GM19468 (cell line): ENCODE data around the gene MOSPD3.

Experiments used
- ATAC-seq: cut with Tn5 transposase; IDR thresholded peaks from one replicate; pipeline ENCODE4 v1.9.1; 2021; ENCODE audit warnings: mild to moderate bottlenecking, moderate library complexity, moderate number of reproducible peaks; ENCODE audit not compliant: unreplicated experiment; ENCODE audit errors: extremely low read depth

Gene MOSPD3

GRCh38 chr7:100590077-100590737, 22.1 kb upstream of the MOSPD3 start:
- no peak for ATAC-seq

GRCh38 chr7:100591596-100591995, 20.7 kb upstream of the MOSPD3 start:
- no peak for ATAC-seq

DNA sequence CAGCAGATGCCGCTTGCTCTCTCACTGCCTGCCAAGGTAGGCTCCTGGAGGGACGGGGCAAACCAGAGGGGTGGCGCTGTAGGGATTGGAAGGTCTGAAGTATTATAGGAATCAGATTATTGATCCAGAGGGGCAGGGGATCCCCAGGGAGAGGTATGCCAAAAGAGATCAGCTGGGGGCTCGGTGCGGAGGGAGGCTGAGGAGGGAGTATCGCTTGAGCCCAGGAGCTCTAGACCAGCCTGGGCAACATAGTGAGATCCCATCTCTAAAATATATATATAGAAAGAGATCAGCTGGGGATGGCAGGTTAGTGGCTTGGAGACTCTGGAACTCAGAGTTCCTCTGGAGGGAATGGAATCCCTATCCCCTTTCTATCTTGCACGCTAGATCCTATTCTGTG, 17.2 kb upstream of the MOSPD3 start:
- ATAC-seq, result no peak

GRCh38 chr7:100598425-100598824, 13.9 kb upstream of the MOSPD3 start:
- ATAC-seq, result no peak

DNA sequence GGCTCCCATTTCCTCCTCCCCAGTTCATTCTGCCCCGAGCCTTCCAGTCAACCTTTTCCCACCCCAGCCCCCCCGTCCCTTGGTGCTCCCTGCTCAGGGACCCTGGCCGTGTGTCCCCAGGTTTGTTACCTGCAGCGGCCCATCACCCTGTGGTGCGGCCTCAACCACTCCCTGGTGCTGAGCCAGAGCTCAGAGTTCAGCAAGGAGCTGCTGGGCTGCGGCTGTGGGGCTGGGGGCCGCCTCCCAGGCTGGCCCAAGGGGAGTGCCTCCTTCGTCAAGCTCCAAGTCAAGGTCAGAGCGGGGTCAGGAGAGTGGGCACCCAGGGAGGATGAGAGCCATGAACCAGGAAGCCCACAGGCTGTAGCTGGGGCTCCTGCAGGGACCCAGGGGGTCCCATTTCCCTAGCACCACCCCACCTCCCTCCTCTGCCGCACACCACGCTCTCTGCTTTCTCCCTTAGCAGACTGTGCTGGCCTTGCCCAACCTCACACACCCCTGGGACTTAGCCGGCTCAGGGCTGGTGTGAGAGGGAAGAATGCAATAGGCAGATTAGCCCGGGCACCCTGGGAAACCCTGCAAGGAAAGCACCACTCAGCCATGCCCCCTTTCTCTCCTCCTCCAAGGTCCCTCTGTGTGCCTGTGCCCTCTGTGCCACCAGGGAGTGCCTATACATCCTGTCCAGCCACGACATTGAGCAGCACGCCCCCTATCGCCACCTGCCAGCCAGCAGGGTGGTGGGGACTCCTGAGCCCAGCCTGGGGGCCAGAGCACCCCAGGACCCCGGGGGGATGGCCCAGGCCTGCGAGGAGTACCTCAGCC, 12.2 kb upstream of the MOSPD3 start:
- ATAC-seq, result no peak

DNA sequence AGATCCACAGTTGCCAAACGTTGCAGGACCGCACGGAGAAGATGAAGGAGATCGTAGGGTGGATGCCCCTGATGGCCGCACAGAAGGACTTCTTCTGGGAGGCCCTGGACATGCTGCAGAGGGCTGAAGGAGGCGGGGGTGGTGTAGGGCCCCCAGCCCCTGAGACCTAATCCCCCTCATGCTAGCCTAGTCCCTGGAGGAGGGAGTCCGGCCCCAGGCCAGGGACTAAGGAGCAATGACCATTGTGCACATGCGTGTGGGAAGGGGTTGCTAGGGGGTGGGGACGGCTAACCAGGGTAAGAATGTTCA, 11.7 kb upstream of the MOSPD3 start:
- no peak for ATAC-seq

GRCh38 chr7:100602889-100603725, 9.2 kb upstream of the MOSPD3 start:
- ATAC-seq, result no peak

GRCh38 chr7:100603726-100604027, 8.7 kb upstream of the MOSPD3 start:
- no peak for ATAC-seq

DNA sequence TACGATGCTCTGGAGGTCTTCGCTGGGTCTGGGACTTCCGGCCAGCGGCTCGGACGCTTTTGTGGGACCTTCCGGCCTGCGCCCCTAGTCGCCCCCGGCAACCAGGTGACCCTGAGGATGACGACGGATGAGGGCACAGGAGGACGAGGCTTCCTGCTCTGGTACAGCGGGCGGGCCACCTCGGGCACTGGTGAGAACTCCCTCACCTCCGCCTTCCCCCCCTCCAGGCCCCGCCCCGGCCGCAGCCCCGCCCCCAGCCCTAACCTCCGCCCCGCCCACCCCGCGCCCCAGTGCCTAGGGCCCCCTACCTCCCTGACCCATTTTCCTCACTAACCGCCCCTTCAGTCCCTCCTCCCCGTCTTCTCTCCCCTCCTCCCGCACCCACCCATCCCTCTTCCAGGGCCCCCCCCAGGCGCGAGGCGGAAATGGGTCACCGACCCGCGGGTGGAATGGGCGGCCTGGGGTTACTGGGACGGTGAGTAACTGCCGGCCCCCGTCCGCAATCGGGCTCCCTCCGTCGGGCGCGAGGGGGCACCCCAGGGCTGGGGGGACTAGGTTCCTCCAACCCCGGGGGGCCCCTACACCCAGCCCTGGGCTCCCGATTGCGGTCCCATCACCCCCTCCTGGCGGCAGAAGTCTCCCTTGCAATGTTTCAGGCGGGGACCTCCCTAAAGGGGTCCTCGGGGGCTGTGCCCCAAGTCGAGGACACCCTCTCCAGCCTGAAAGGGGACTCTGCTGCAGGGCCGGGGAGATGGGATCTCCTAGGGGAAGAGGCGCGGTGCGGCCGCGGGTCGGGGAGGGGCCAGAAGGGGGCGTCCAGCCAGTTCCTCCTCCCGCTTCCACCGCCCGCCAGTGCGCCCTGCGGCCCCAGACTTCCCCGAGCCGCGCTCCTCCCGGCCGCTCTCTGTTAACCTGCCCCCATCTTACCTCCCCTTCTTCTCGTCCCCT, 8.0 kb upstream of the MOSPD3 start:
- no peak for ATAC-seq

DNA sequence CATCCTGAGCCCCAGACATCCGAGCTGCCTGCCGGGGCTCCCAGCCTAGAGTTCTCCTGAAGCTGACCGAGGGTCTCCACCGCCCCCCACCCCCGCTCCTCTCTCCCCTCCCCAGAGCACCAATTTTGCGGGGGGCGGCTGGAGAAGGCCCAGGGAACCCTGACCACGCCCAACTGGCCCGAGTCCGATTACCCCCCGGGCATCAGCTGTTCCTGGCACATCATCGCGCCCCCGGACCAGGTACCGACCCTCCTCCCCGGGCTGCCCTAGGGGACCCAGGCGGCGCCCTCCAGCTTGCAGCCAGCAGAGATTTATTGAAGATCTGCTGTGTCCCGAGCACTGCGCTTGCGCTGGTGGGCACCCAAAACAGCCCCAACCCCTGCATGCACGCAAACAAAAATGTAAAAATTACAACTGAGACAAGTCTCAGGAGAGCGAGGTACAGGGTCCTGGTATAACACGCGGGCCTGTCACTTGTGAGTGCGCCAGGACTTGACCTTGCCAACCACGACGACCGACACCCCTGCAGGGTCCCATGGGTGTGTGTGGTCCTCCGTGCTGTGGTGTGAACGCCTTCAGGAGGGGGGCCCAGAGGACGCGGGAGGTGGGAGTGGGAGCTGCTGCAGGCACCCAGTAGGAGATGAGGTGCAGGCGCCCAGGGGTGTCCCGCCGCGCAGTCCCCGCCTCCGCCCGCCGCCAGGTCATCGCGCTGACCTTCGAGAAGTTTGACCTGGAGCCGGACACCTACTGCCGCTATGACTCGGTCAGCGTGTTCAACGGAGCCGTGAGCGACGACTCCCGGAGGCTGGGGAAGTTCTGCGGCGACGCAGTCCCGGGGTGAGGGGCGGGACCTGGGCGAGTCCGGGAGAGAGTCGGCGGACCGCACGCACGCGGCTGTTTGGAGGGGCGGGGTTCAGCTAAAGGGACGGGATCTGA, 7.1 kb upstream of the MOSPD3 start:
- ATAC-seq, result no peak

- ATAC-seq, result no peak
These were observed 6.0 kb upstream of the MOSPD3 start for GRCh38 chr7:100606313-100606712.

DNA sequence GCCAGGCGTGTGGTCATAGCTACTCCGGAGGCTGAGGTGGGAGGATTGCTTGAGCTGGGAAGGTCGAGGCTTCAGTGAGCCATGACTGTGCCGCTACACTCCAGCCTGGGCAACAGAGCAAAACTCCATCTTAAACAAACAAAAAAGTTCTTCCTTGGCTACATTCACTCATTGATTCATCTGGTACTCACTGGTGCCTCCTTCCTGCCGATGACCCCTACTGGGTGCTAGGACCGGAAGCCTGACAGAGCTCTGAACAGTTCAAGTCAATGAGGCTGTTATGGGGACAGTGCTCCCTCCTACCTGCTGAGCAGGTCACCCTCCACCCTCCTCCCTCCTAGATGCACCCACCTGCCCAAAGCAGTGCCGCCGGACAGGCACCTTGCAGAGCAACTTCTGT, 5.2 kb upstream of the MOSPD3 start:
- no peak for ATAC-seq

- no peak for ATAC-seq
These were observed 2.4 kb upstream of the MOSPD3 start for GRCh38 chr7:100609958-100610357.

DNA sequence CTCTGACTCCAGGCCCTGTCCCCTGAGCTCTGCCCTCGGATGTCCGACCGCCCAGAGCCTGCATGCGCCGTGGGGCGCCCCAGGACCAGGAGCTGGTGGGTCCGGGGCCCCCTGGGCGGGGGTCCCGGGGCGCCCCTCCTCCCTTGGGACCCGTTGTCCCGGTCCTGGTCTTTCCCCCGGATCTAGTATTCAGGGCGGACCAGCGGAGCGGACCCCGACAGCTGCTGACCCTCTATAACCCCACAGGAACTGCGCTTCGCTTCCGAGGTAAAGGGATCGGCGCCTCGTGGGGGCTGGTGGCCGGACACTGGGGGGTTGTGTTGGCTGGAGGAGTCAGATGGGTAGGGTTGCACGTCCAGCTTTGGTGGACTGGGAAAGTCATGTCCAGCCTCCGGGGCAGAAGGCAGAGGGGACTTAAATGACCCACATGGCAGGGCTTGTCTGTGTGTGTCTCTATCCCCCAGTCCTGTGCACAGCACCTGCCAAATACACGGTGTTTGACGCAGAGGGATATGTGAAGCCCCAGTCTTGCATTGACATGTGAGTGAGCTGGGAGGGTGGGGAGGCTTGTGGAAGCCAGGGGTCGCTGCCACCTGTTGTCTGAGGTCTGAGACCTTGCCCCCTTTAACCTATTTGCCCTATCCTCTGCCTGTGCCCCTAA, 520 bp downstream of the MOSPD3 start:
- no peak for ATAC-seq

DNA sequence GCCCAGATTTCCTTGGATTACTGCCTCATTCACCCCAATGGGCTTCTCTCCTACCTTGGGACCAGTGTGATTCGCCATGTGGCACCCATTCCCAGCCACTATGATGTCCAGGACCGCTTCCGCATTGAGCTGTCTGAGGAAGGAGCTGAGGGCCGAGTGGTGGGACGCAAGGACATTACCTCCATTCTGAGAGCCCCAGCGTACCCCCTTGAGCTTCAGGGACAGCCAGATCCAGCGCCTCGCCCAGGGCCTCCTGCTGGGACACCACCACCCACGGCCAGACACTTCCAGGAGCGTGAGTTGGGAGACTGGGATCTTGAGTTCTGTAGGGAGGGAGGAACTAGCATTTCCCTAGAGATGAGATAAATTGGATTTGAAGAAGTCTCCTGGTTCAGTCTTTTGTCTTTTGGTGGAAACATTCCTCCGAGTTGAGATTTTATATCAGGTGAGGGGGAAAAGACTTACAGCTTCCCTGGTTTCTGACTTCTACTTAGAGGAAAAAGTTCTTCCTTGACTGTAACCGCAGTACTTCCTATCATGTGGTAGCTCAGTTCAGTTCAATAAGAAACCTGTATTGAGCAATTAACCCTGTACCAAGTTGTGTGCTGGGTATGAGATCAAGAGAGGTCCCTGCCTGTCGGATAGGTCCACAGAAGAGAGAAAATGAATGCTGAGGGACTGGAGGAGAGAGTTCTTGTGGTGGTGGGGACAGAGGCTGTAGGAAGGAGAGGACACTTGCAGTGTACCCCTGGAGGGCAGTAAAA, 1.3 kb downstream of the MOSPD3 start:
- no peak for ATAC-seq

DNA sequence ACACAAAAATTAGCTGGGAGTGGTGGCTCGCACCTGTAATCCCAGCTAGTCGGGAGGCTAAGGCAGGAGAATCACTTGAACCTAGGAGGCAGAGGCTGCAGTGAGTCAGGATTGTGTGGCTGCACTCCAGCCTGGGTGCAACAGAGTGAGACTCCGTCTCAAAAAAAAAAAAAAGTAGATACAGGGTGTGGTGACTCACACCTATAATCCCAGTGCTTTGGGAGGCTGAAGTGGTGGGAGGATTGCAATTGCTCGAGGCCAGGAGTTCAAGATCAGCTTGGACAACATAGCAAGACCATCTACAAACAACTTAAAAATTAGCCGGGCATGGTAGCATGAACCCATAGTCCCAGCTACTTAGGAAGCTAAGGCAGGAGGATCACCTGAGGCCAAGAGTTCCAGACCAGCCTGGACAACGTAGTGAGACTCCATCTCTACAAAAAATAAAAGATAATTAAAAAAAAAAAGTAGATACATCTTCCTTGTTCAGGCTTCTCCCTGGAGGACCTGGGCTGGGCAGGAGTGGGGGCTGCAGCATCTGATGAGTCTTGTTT, 2.0 kb downstream of the MOSPD3 start:
- no peak for ATAC-seq

DNA sequence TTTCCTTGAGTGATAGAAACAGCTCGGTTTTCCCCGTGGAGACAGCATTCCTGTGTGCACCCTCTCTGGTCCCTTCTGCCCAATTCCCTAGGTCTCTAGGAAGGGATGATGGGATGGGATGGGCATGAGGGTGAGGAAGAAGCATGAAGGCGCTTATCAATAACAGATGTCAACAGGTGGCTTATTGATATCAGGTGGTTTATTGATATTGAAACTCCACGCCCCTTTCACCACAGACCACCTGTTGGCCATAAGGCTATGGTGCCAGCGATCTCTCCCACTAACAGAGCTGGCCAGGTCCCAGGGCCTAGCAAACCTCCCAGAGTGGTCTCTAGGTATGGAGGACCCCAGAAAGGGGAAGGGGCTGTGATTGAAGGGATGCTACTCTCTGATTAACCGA, 7.9 kb downstream of the MOSPD3 start:
- ATAC-seq, result no peak

DNA sequence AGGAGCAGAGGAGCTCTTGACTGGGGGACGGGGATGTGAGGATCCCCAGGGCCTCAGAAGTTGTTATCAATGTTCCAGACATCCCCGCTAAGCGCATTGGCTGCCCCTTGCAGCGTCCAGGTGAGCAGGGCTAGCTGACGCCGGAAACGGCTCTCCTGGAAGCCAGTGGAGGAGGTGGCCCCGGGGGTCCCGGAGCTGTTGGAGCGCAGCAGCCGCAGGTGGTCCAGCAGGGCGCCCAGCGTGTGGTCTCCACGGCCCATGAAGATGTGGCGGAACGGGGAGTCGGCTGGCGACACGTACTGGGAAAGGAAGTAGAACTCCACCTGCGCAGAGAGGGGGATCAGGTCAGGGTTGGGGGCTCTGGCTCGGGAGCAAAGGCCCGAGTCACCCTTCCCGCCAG, 8.5 kb downstream of the MOSPD3 start:
- no peak for ATAC-seq
